Glomerular endothelial cell (primary cell): ENCODE measurements around the gene AMZ2. TPM values are rescaled to one million over a fixed set of nuclear protein-coding genes. Genes with fewer than 3 reads are reported as not detected.
"Not testable (repeated sequence)": the region's sequence is repeated elsewhere in the genome, so short reads cannot be mapped to it uniquely, and the experiment has no call there.

Experiments
- DNase-seq: peaks from one replicate; pipeline ENCODE4 v3.0.0-alpha.2; 2011; ENCODE audit warnings: low read depth, low spot score; ENCODE audit errors: extremely low read depth
- total RNA-seq: library from RNA; depleted of rRNA; stranded (reverse); fragments of >200 nt; gene quantifications from 2 replicates; pipeline ENCODE4 v1.2.3, GENCODE V29; 2015

The AMZ2 gene, protein sequence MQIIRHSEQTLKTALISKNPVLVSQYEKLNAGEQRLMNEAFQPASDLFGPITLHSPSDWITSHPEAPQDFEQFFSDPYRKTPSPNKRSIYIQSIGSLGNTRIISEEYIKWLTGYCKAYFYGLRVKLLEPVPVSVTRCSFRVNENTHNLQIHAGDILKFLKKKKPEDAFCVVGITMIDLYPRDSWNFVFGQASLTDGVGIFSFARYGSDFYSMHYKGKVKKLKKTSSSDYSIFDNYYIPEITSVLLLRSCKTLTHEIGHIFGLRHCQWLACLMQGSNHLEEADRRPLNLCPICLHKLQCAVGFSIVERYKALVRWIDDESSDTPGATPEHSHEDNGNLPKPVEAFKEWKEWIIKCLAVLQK
- total RNA-seq = 35.1 and 45.7 TPM in 2 replicates

DNA sequence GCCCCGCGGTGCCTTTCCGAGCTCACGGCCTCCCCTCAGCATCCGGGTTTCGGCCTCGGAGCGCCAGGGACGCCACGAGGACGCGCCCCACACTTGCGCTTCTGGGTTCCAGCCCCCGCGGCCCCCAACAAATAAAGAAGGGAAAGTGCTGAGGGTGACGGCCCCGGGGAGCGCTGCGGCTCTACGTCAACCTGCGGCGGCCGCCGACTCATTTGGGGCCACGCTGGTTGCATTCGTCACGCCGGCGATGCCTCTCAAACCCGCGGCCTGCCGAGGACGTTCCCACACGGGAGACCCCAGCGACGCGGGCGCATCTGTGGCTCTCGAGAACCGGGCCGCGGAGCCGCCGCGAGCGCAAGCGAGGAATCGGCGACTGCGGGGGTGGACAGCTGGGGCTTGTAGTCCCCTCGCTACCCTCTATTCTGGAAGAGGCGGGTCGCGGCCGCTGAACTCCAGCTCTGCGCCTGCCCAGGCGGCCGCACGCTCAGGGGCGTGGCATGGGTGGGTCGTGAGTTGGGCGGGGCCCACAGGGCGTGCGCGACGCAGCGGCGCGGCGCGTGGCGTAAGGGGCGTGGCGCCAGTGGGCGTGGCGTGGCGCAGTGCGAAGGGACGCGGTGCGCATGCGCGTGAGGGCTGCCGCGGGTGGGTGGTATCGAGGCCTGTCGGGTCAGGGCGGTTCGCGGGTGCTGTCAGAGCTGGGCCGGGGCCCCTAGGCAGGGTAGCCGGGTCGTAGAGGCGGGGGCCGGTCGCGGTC, at the start of gene AMZ2:
Gene AMZ2 (plus strand): TSS at position 599 of the 754 bp plus-strand sequence. CDS start 2,145 bp downstream, outside the sequence.
- no peak for DNase-seq

DNA sequence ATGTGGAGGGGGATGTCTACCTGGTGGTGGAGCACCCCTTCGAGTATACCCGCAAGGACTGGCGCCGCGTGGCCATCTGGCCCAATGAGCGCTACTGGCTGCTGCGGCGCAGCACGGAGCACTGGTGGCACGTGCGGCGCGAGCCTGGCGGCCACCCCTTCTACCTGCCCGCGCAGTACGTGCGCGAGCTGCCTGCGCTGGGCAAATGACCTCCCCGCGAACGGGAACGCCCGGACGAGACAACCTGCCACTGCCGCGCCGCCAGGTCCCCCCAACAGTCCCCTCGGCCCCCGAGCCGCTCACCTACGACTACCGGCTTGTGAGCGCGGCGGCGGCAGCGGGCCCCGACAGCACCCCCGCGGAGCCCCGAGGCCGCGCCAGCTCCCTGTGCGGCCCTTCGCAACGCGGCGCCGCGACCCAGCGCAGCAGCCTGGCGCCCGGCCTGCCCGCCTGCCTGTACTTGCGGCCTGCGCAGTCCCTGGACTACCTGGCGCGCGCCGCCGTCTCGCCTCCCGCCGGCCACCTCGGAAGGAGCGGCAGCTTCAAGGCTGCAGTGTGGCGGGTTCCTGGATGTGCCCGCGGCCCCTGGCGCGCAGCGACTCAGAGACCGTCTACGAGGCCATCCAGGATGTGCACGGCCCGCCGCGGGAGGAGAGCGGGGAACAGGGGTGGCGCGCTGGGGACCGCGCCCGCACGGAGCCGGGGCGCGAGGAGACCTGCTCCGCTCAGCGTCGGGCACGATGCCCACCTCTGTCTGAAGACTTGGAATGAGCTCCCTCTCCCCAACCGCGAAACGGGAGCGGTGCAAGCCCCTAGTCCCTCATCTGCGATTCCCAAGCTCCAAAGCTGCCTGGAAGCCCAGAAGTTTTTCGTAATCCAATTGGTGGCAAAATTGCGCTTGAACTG, 48.7 kb upstream of the AMZ2 start:
- DNase-seq = no peak

DNA sequence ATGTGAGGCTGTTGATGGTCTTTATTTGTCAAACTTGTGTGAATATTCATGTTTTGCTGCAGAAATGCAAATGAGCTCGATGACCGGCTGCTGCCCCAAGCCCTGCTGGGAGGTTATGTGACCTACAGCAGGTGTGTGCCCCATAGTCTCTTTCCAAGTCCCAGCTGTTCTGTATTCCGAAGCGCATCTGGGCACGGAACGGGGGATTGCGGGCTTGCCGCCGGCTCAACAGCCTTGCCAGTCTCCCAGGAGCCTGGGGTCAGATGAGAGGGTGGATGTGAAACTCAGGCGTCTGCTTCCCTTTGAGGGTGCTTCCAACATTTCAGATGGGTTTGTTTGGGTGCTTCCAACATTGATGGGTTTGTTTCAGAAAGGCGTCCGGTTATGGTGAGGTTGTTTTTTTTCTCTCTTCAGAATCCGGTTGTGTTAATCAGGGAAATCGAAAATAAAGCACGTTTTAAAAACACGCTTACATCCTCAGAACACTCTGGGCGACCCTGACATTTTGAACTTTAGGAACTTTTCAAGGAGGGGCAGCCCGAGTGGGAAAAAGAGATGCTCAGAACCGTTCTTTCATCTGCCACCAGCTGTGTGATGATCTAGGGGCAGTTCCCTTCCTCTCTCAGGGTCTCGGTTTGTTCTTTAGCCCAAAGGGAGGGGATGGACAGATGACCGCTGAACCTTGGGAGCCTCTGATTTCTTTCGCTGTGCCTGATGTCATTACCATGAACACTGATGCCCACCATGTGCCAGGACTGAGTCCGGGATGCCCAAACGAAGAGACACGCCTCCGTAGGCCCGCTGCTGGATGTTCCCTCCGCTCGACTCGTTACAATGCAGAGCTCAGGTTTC, 47.8 kb upstream of the AMZ2 start:
- DNase-seq = no peak

DNA sequence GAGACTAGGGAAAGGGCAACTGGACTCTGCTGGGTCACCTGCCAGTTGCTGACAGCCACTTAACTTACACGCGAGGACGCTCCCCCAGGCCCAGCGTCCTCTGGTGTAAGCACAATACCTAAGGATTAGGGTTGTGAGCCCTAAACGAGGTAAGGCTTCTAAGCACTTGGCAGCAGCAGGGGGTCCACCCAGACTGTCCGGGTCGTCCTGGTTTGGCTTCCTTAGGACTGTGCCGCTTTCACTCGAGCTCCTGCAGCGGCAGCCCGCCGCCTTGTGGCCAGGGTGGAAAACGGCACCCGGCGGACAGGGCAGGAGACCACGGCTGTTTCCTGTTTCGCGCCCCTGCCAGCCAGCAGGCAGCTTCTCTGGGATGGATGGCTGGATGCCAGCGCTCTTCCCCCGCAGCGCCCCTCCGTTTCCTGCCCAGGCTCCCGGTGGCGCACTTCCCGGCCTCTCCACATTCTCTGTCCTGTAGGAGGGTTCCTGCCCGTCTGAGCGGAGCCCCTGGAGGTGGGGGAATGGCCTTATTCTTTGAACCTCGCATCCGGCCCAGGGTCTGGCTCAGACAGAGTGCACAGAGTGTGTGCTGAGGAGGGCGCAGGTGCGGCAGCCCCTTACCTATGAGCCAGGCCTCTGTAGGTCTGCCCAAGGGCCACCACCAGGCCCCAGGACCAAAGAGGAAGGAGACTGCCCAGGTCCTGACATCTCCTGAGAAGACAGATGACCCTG, 47.0 kb upstream of the AMZ2 start:
- peak; percentile 18 for DNase-seq

DNA sequence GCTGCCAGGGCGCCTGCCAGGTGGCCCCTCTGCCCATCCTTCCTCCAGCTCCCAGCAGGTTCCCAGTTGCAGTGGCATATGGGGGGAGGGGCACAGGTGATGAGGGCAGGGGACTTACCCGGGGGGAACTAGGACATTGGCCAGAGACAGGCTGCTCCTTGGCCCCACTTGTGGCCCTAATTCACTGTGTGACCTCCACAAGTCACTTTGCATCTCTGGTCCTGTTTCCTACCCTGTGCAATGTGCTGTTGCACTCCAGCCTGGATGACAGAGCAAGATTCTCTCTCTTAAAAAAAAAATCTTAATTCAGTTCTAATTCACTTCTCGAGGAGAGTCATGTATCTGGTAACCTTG, 46.4 kb upstream of the AMZ2 start:
- not testable (repeated sequence) for DNase-seq

DNA sequence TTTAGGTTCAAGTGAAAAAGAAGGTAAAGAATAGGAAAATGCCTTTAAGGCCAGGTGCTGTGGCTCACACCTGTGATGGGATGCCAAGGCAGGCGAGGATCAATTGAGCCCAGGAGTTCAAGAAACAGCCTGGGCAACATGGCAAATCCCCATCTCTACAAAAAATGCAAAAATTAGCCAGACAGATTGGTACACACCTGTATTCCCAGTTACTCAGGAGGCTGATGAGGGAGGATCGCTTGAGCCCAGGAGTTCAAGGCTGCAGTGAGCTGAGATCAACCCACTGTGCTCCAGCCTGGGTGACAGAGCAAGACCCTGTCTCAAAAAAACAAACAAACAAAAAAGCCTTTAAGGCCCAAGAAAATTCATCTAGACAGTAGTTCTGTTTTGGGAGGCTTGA, 45.5 kb upstream of the AMZ2 start:
- not testable (repeated sequence) for DNase-seq

DNA sequence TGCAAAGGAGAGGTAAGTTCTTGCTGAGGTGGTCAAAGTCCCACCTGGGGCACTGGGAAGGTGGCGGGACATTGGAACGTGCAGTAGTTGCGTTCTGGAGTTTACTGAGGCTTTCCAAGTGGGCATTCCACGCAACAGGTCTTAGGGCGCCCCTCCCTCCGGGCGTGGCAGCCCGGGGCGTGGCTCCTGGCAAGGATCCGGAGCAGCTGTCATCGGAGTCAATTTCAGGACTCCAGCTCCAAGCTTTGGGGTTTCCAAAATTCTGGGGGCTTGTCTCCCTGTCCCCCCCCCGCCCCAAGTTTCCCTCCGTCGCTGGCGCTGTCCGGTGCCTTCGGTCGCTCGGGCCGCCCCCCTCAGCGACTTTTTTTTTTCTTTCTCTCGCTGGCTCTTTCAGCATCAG, 43.1 kb upstream of the AMZ2 start:
- no peak for DNase-seq

DNA sequence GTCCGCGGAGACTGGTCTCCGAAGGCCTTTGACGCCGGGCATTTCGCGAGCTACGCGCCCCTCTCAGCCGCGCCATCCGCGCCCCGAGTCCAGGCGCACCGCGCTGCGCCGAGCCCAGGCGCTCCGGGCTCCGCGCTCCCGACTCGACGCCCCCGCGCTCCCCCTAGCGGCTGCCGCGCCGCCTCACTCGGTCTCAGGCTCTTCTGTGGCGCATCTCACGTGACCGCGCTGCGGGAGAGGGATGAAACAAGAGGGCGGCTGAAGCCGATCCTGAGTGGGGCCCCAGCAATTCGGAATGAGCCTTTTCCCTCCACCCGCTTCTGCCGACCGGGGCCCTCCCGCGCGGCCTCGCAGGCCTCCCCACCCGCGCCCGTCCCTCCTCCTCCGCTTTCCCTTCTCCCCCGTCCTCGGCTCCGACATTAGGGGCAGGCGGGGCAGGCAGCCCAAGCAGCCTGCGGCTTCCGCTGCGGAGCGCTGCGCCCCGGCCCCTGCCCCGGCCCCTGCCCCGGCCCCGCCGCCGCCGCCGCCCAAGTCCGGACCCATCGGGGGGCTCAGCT, 42.5 kb upstream of the AMZ2 start:
- DNase-seq = no peak

DNA sequence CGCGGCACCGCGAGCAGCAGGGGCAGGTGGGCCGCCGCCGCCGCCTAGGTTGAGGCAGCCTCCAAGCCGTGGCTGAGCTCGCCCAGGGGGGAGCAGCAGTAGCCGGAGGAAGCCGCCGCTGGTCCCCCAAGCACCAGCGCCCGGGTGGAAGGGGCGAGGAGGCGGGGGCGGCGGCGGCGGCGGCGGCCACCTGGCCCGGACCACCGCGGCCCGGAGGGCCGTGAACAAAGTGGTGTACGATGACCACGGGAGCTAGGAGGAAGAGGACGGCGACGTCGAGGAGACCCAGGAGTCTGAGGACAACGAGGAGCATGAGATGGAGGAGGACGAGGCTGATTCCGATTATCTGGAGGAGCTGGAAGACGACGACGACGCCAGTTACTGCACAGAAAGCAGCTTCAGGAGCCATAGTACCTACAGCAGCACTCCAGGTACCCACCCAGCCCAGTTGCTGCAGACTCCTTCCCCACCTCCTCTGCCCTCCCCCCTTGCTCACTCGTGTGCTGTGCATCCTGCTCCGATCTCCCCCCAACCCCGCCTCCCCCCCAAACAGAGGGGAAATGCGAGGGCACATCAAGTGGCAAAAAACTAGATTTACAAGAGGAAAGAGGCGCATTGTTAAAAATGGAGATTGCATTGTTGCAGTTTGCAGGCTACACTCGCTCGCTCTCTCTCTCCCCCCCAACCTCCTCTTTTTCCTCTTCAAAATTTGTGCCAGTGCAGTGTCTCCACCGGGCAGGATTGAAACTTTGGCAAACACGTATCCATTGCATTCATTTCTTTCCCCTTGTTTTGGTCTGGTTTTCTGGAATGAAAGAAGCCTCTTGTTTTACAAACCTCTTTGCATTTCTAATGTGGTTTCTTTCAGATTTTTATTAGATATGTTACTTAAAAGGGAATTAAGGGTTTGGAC, 41.8 kb upstream of the AMZ2 start:
- DNase-seq = no peak

DNA sequence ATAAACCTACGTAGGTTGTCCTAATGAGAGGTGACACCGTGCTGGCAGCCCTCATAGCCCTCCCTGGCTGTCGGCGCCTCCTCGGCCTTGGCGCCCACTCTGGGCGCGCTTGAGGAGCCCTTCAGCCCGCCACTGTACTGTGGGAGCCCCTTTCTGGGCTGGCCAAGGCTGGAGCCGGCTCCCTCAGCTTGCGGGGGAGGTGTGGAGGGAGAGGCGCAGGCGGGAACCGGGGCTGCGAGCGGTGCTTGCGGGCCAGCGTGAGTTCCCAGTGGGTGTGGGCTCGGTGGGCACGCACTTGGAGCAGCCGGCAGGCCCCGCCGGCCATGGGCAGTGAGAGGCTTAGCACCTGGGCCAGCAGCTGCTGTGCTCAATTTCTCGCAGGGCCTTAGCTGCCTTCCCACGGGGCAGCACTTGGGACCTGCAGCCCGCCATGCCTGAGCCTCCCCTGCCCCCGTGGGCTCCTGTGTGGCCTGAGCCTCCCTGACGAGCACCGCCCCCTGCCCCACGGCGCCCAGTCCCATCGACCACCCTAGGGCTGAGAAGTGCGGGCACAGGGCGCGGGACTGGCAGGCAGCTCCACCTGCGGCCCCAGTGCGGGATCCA, 40.1 kb upstream of the AMZ2 start:
- DNase-seq = no peak

DNA sequence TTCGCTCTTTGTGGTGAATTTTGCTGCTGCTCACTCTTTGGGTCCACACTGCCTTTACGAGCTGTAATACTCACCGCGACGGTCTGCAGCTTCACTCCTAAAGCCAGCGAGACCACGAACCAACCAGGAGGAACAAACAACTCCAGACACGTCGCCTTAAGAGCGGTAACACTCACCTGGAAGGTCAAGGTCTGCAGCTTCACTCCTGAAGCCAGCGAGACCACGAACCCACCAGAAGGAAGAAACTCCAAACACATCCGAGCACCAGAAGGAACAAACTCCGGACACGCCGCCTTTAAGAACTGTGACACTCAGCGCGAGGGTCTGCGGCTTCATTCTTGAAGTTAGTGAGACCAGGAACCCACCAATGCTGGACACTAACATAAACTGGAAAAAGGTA, 39.2 kb upstream of the AMZ2 start:
- DNase-seq = not testable (repeated sequence)

DNA sequence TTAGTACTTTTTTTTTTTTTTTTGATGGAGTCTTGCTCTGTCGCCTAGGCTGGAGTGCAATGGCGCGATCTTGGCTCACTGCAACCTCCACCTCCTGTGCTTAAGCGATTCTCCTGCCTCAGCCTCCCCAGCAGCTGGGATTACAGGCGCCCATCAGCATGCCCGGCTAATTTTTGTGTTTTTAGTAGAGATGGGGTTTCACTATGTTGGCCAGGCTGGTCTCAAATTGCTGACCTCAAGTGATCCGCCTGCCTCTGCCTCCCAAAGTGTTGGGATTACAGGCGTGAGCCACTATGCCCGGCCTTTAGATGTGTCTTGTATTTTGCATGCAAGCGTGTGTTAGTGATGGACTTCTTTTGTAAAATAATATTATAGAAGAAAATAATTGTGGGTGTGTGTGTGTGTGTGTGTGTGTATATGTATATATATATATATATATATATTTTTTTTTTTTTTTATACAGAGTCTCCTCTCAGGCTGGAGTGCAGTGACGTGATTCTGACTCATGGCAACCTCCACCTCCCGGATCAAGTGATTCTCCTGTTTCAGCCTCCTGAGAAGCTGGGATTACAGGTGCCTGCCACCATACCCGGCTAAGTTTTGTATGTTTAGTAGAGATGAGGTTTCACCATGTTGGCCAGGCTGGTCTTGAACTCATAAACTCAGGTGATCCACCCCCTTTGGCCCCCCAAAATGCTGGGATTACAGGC, 38.5 kb upstream of the AMZ2 start:
- DNase-seq = not testable (repeated sequence)

DNA sequence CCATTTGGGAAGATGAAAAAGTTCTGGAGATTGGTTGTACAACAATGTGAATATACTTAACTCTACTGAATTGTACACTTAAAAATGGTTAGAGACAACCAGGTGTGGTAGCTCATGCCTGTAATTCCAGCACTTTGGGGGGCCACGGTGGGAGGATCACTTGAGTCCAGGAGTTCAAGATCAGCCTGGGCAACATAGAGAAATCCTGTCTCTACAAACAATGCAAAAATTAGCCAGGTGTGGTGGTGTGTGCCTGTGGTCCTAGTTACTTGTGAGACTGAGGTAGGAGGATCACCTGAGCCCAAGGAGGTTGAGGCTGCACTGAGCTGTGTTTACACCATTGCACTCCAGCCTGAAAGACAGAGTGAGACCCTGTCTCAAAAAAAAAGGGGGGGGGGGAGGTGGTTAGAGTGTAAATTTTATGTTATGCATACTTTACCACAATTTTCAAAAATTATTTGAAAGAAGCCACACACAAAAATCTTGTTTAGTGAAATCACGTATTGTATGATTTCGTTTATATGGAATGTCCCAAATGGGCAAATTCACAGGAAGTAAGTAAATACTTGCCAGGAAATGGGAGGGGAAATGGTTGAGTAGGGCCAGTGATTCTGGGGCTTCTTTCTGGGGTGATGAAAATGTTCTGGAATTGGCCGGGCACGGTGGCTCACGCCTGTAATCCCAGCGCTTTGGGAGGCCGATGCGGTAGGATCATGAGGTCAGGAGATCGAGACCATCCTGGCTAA, 37.1 kb upstream of the AMZ2 start:
- DNase-seq = no peak

DNA sequence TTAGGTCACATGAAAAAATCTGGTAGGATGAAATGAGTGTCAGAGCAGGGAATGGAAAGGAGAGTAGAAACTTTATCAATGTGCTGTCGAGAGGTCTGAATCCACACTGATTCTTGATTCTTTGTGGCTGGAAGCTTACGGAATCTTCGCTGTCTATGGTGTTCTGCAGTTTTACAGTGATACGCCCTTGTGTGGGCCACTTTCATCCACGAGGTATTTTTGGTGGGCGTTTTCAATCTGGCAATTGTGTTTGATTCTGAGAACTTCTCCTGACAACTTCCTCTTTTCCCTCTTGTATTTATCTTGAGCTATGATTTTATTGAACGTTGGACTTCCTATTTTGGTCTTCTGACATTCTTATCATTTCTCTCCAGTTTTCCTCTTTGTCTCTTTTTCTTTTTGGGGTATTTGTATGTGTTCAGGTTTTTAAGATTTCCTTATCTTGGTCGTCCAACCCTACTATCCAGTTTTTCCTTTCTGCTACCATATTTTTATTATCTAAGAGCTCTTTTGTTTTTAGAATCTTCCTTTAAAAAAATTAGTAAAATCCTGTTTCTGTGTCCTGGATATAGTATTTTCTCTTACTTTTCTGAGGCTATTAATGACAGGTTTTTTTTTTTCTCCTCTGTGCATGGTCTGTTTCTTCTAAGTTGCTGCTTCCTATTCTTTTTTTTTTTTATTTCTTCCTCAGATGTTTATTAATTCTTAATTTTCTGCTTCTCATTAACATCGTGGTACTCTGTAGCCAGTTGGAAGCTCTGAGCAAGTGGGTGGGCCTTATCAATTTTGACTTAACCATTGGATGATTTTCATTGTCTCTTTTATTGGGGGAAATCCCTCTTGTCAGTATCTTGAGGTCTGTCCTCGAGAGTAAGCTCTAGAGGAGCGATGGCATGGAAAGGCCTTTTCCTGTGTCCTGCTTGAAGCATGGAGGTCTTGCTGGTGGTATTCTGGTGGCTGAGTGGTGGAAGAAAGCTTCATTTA, 34.1 kb upstream of the AMZ2 start:
- DNase-seq = not testable (repeated sequence)

DNA sequence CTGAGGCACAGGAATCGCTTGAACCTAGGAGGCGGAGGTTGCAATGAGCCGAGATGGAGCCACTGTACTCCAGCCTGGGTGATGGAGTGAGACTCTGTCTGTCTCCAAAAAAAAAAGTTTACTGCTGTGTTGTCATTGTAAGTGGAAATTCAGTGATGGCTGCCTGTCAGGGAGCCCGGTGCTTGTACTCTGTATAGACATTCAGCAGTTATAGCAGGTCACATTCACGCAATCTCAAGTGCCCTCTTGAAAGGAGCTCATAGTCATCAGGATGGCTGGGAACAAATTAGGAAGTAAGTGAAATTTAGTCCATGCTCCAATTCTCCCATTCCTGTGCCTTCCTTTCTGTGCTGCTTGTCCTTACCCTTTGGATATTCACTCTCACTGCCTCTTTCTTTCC, 32.4 kb upstream of the AMZ2 start:
- not testable (repeated sequence) for DNase-seq
